Mucosa of descending colon (tissue), 3 donors: ENCODE data around the gene MTERF2. TPM values are rescaled to one million over a fixed set of nuclear protein-coding genes. Genes with fewer than 3 reads are reported as not detected.
"Not testable (repeated sequence)": the region's sequence is repeated elsewhere in the genome, so short reads cannot be mapped to it uniquely, and the experiment has no call there.

Experiments
- ATAC-seq: fragments of 200-7000 bp; cut with Tn5 transposase; one replicate; pipeline ENCODE4 v1.9.1; 2020; ENCODE audit warnings: mild to moderate bottlenecking, moderate library complexity
- DNase-seq, 3 donors: peaks; one replicate each; pipeline ENCODE4 v3.0.0-alpha.2; 2020
- H3K36me3 ChIP-seq: fragments of 200-600 bp; one replicate; pipeline ENCODE4 v1.8.0; 2021; ENCODE audit warnings: low read depth, mild to moderate bottlenecking
- H3K4me1 ChIP-seq: fragments of 200-600 bp; one replicate; pipeline ENCODE4 v1.8.0; 2021; ENCODE audit warnings: low read depth, mild to moderate bottlenecking
- H3K4me3 ChIP-seq: fragments of 200-600 bp; one replicate; pipeline ENCODE4 v1.8.0; 2021; ENCODE audit warnings: mild to moderate bottlenecking
- H3K9me3 ChIP-seq: fragments of 200-600 bp; one replicate; pipeline ENCODE4 v1.8.0; 2021; ENCODE audit warnings: mild to moderate bottlenecking
- CTCF ChIP-seq: fragments of 200-600 bp; IDR thresholded peaks from one replicate; pipeline ENCODE4 v1.8.0; 2022; ENCODE audit warnings: antibody characterized with exemption, mild to moderate bottlenecking
- intact Hi-C, 2 donors: fragments of 100-400 bp; cut with DNase I in 1 of 2; cut with micrococcal nuclease in 1 of 2; formaldehyde crosslinking; loops; one replicate each; pipeline versions ENCODE4 v1.11.0 to v1.11.1; 2022; cut with DNase I, micrococcal nuclease
- total RNA-seq, 3 donors: library from RNA; stranded (reverse); fragmentation: NEBNext Ultra II Directional in 2 of 3; extraction: Animal tissue kit (Norgen Biotek cat#: 25700) in 2 of 3; gene quantifications; one replicate each; pipeline versions ENCODE4 v1.2.1 to v1.2.4, GENCODE V29; 2021 to 2023
- donor health status: DM: no; HTN: no; CAD: no; lungs with moderate emphysema.
- donor health status: DM: no; HTN: no; CAD: no.
- donor health status: DM: no; HTN: yes; CAD: no.

MTERF2 gene
- total RNA-seq, 3 donors from 2014 or later = 11.0 to 17.6 (median 12.0) TPM

DNA sequence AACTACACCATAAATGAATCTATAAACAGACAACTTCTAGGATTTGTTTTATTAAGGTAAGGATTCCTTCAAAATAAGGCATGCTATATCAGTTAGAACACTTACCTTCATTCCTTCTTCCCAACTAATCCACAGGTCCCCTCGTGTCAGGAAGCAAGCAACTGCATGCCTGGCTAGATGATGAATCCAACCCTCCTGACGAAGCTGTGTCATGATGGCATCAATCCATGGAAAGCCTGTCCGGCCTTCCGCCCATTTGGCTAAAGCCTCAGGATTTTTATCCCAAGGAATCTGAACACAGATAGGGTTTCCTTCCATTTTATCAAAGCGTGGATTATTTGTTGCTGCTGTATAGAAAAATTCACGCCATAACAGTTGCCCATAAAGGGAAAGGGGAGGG is 12.5 kb upstream of the MTERF2 start:
- intact Hi-C loops = no loop called here
- no peak for ATAC-seq
- Histone ChIP-seq H3K36me3 (no peaks in the 10 kb centered on the region), H3K4me3 (no peak overlapping the region), H3K9me3 (no peaks in the 10 kb centered on the region), H3K4me1 (no peaks in the 10 kb centered on the region)
- TF ChIP-seq CTCF = no peak
- DNase-seq = no peak

DNA sequence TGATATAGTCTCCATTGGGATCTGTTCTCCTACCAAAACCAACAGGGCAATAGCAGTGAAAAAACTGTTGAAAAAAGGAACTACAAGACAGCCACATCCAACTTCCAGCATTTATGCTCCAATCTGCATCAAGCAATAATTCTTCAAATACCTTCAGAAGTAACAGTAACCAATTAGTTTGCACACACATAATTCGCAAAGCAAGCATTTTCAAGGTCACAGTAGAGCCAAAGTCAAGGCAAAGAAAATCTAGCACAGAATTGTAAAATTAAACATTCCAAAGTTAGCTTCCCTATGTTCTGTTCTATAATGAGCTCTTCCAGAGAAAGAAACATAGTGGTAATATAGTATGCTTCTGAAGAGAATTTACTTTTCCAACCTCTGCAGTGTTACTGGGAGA is 11.0 kb upstream of the MTERF2 start:
- Histone ChIP-seq H3K4me3 (no peak overlapping the region), H3K4me1 (no peaks in the 10 kb centered on the region), H3K9me3 (no peaks in the 10 kb centered on the region), H3K36me3 (no peaks in the 10 kb centered on the region)
- DNase-seq (no peak), ATAC-seq (no peak)
- intact Hi-C loops = no loop called here
- no peak for TF ChIP-seq CTCF

DNA sequence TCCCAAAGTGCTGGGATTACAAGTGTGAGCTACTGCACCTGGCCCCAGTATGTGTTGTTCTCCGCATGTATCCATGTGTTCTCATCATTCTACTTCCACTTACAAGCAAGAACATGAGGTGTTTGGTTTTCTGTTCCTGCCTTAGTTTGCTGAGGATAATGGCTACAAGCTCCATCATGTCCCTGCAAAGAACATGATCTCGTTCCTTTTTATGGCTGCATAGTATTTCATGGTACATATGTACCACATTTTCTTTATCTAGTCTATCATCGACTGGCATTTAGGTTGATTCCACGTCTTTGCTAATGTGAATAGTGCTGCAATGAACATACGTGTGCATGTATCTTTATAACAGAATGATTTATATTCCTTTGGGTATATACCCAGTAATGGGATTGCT is 9.2 kb upstream of the MTERF2 start:
- DNase-seq, intact Hi-C loops, H3K36me3 ChIP-seq, H3K4me1 ChIP-seq, H3K4me3 ChIP-seq, H3K9me3 ChIP-seq, ATAC-seq: not testable (repeated sequence)

DNA sequence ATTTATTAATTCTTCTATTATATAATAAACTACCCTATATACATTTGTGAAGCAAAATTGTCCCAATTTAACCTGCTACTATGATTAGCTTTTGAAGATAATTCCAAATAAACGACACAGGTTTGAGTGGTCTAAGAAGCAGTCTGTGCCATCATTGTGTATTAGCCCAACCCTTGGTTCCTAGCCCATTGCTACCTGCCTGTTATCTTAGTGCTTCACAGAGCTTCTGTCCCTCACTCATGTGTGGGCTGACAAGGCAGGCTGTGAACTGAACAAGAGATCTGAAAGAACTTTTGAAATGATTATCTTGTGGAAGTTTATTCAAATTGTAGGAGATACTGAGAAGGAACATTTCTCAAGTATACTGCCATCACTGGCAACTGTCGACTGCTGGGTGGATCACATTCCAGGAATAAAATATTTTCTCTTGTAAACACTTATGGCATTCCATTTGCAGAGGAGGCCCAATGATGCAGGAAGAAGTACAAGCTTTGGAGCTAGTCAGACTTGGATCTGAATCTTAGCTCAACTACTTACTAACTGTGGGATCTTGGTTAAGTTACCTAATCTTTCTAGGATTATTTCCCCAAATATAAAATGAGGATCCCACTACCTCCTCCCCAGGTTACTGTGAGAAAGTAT is 7.8 kb upstream of the MTERF2 start:
- DNase-seq = no peak
- H3K4me3 ChIP-seq = no peak overlapping the region
- TF ChIP-seq CTCF = no peak
- no peaks in the 10 kb centered on the region for H3K4me1 ChIP-seq
- no peaks in the 10 kb centered on the region for H3K36me3 ChIP-seq
- H3K9me3 ChIP-seq = no peaks in the 10 kb centered on the region
- ATAC-seq = no peak
- intact Hi-C loops = no loop called here

- DNase-seq (no peak), ATAC-seq (no peak)
- H3K9me3 ChIP-seq = no peaks in the 10 kb centered on the region
- no peak for TF ChIP-seq CTCF
- intact Hi-C loops = no loop called here
- H3K36me3 ChIP-seq = no peaks in the 10 kb centered on the region
- peaks cover 12% of the 10 kb centered on the region for H3K4me1 ChIP-seq
- no peak overlapping the region for H3K4me3 ChIP-seq
These were observed 900 bp upstream of the MTERF2 start for GRCh38 chr12:106987846-106988245.

- Histone ChIP-seq H3K4me3 (no peak overlapping the region), H3K4me1 (peaks cover 12% of the 10 kb centered on the region), H3K9me3 (no peaks in the 10 kb centered on the region), H3K36me3 (no peaks in the 10 kb centered on the region)
- ATAC-seq (no peak), DNase-seq (no peak)
- intact Hi-C loops = no loop called here
- no peak for TF ChIP-seq CTCF
These were observed 811 bp downstream of the MTERF2 start for GRCh38 chr12:106986135-106986534.
